Stimulated activated CD8-positive, alpha-beta memory T cell treated with anti-CD3 and anti-CD28 coated beads, Interleukin-12 subunit alpha, Interleukin-12 subunit beta, amount 100 ng/mL, for 24 hours (primary cell): ENCODE measurements around the gene TUSC2.
A peak's percentile ranks its signal among the peaks of the same experiment; 100 is the strongest.
"Not testable (repeated sequence)": the region's sequence is repeated elsewhere in the genome, so short reads cannot be mapped to it uniquely, and the experiment has no call there.

Experiments used
- DNase-seq: peaks from one replicate; pipeline ENCODE4 v3.0.0-alpha.2; 2020; ENCODE audit errors: extremely low read depth

The TUSC2 gene

GRCh38 chr3:50294492-50295403, 33.3 kb downstream of the TUSC2 start:
- no peak for DNase-seq

- no peak for DNase-seq
Measured at GRCh38 chr3:50294089-50294488, 33.9 kb downstream of the TUSC2 start.

DNA sequence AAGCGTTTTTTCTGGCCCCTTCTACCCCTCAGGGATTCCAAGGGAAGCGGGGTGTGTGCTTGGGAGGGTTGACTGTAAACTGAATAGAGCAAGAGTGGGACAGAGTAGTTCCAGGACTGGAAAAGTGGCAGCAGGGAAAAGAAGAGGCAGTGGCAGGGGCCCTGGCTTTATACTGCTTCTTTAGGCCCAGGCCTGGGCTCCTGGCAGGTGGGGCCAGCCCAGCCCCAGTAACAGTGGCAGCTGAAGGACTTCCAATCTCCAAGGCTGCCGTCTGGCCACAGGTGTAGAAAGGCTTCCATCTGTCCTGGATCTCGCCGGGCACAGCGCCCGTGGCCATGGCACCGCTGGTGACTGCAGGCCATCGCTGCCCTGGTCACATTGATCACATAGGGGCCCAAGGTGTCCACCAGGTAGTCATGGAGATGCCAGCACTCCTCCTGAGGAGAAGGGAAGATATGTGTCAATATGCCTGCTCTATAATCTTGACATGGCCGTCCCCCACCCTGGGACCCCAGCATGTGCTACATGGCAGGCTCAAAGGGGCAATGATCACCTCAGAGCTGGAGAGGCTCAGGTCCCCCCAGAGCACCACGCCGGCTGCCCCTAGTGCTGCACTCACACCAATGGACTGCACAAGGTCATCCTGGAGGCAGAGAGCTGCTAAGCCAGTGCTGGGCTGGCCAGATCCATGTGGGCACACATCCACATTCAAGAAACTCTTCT, 34.8 kb downstream of the TUSC2 start:
- no peak for DNase-seq

- peak; percentile 87 for DNase-seq
Measured at GRCh38 chr3:50292159-50293078, 35.6 kb downstream of the TUSC2 start, which contains the start of gene IFRD2. Gene IFRD2 (minus strand): TSS chr3:50292429. CDS start chr3:50292274, 155 bp downstream.

DNA sequence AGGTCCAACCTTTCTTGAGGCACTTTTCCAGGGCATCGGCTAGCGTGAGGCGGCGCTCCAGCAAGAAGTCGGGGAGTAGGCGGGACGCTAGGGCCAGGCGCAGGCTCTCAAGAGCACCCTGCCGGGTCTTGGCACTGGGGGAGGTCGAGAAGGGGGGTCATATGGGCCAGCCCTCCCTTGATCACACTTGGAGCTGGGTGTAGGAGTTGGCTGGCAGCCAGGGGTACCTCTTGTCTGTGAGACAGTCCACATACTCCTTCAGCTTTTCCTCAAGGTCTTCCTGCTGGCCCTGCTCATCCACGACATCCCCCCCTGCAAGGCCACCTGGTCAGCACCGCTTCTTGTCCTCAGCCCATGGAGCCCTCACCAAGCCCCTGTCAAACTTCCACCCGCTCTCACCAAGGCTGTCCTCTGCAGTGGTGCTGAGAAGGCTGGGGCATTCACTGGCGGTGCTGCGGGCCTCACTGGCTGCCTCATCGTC, 37.8 kb downstream of the TUSC2 start:
- no peak for DNase-seq

DNA sequence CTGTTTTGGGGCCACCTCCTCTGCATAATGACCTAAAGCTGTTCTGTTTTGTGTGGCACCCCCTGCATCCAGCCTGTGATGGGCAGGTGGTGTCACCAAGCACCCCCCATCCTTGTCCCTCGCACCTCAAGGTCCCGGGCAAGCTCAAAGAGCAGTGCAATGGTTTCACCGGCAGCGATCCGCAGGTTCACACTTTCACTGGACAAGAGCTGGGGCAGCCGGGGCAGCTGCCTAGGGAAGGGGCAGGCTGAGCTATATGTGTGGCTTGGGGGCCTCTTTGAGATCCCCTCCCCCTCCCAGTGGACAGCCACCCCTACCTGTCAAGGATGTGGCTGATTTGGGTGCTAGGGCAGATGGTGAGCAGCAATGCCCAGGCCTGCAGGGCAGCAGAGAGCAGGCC, 38.9 kb downstream of the TUSC2 start:
- no peak for DNase-seq

GRCh38 chr3:50288387-50289007, 39.5 kb downstream of the TUSC2 start:
- no peak for DNase-seq

DNA sequence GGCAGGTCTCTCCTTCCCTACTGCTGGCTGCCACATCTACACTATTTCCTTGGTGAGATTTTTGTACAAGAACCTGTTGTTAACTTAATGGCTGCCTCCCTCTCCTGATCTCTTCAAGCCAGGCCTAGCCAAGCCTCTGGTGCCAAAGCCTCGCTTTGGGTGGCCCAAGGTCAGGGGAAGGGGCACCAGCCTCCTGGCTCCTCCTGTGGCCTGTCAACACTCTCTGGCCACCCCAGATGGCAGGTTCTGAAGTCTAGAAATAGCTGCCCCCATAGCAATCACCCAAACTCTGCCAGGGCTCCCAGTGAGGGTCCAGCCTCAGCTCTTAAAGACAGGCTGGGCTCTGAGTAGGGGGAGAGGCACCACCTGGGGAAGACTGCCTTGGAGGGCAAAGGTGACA, 40.8 kb downstream of the TUSC2 start:
- no peak for DNase-seq

GRCh38 chr3:50286322-50287227, 41.4 kb downstream of the TUSC2 start:
- DNase-seq, result no peak

DNA sequence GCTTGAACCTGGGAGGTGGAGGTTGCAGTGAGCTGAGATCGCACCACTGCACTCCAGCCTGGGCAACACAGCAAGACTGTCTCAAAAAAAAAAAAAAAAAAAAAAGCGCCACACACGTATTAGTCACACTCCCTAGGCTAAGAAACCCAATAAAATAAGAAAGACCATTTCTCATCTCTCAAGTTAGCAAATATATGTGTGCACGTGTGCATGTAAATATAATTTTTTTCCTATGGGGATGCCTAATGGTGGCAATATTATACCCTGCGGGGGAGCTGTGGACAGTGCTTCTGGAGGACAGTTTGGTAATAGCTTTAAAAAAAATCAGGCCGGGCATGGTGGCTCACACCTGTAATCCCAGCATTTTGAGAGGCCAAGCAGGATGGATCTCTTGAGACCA, 43.9 kb downstream of the TUSC2 start:
- not testable (repeated sequence) for DNase-seq

DNA sequence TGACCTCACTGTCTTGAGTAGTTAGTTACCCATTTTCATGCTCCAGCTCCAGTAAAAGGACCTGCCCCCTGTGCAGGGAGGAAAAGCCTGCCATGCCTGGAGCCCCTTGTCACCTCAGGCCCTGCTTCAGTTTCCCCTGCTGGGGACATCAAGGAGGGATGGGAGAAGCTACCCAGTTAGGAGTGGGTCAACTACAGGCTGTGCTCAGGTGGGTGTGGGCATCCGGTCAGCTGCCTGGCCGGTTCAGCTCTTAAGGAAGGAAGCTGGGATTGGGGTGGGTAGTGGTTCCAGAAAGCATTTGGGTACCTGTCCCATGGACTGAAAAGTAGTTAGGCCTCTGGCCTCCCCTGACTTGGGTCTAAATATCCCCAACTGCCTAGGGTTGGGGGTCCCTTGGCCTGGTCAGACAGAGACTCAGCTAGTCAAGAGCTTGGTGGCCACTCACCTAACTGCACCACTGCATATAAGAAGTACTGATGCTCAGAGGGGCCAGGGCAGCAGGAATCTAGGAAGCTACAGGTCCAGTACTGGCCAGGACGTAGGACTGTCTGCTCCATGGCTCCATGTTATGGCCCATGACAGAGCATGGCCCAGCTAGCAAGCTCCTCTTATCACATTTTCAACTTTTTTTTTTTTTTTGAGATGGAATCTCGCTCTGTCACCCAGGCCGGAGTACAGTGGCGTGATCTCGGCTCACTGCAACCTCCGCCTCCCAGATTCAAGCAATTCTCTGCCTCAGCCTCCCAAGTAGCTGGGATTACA, 48.6 kb downstream of the TUSC2 start:
- no peak for DNase-seq

DNA sequence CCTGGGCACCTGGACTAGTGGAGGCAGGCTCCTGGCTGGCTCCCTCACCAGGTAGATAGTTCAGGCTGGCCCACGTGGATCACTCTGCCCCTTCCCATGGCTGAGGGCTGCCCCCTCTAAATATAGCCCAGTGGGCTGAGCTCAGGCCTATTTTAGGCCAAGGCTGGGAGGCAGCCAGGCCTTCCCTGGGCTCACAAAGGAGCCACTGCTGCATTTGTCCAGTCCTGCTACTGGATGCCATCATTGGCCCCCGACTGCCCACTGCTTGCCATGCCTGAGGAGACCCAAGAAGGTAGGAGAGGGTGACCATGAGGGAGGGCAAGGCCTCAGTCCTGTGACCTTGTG, 49.2 kb downstream of the TUSC2 start, which contains the start of gene LSMEM2:
TSS of gene LSMEM2 (plus strand) at position 208 of the 345 bp plus-strand sequence. CDS start at position 235, 27 bp downstream.
- no peak for DNase-seq

DNA sequence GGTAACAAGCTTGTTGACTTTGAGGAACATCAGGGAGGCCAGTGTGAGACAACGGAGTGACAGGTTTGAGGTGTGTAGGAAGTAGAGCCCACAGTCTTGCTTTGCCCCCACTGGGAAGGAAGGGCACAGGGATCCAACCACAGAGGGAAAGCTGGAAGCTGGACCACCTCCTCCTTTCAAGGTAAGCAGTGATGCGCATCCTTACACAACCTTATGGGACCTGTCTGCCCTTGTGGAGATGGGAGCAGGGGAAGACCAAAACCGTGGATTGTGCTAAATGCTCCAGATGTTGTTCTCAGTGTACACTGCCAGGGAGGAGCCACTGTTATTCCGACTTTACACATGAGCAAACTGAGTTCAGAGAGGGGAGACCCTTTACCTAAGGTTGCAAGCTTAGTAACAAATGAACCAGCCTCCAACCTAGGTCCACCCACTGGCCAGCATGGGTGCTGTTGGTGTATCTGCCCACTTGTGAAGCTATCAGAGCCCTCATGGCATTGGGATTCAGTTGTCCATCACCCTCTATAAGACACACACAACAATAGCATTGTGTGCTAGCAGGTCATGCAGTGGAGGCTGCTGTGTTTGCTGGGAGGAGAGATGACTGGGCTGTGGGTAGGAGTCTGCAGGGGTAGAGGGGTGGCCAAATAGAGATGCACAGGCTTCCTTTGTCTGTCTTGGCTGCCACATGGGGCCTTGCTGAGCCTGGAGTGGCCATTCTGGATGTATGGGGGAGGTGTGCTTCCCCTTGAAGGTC, 49.7 kb downstream of the TUSC2 start:
- DNase-seq, result no peak

DNA sequence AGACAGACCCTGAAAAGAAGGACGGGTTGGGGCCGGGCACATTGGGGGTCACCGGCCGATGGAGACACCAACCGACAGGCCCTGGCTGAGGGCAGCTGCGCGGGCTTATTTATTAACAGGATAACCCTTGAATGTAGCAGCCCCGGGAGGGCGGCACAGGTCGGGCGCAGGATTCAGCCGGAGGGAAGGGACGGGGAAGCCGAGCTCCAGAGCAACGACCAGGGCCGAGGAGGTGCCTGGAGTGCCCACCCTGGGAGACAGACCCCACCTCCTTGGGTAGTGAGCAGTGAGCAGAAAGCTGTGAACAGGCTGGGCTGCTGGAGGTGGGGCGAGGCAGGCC, 51.3 kb downstream of the TUSC2 start:
- DNase-seq, result no peak

DNA sequence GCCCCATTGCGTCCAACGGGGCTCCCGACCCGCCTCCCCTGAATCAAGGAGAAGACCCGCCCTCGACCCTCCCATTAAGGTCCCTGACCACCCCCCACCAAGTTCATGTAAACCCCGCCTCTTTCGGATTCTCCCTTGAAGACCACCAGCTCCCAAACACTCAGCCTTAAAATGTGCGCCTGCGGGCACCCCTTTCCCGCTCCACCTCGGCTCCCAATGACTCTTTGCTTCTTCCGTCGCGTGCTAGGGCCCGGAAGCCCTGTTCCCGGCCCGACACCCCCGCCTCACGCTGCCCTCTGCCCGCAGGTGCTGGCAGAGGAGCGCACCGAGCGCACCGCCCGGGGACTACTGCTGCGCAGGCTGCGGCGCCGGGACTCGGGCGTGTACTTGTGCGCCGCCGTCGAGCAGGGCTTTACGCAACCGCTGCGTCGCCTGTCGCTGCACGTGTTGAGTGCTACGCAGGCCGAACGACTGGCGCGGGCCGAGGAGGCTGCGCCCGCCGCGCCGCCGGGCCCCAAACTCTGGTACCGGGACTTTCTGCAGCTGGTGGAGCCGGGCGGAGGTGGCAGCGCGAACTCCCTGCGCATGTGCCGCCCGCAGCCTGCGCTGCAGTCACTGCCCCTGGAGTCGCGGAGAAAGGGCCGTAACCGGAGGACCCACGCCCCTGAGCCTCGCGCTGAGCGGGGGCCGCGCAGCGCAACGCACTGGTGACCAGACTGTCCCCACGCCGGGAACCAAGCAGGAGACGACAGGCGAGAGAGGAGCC, 51.8 kb downstream of the TUSC2 start:
- DNase-seq, result no peak

- DNase-seq, result no peak
Measured at GRCh38 chr3:50275141-50275995, 52.7 kb downstream of the TUSC2 start.
